Measurements from ENCODE around the gene PBXIP1. TPM values are rescaled to one million over a fixed set of nuclear protein-coding genes. Genes with fewer than 3 reads are reported as not detected.

Gene PBXIP1
- total and polyA plus RNA-seq, 10 of the 15 experiments (the other 5 are each of a cell fraction or from before 2014, with no cell fraction given), result 0.63 to 25.6 (median 15.4) TPM

- in situ Hi-C loops (cut with MboI) (no loop called here), intact Hi-C loops (cut with micrococcal nuclease; ENCODE audit: unreplicated experiment) (loop anchor here (1.0 to 5.0 kb wide), 2 partner anchors 24 to 87 kb away; partner anchors contain the start of gene EFNA4)
- CTCF ChIA-PET, result interaction anchor here (1.1 to 20.6 kb wide), 7 partner anchors 9 to 227 kb away, joined by 3 to 226 read pairs (median 4); partner anchors contain the start of genes FLAD1, LENEP, PBXIP1 and ZBTB7B
- TSS peak; percentile 79 for BruUV-seq (replicated peaks)
- ATAC-seq (peak; percentile 62), FAIRE-seq (no peak), DNase-seq (ENCODE audit: low read depth, low spot score) (peak; percentile 97)
- RAD21 ChIA-PET (ENCODE audit: unreplicated experiment), result interaction anchor here (0.9 to 1.6 kb wide), 3 partner anchors 39 to 110 kb away, joined by 3 to 9 read pairs (median 3); partner anchors contain the start of gene KCNN3
- peaks cover 28% of the 10 kb centered on the region for H3K4me1 ChIP-seq (ENCODE audit: control insufficient read depth, insufficient read depth, low read length)
- H3K79me2 ChIP-seq (ENCODE audit: control insufficient read depth, insufficient read depth, low read length), result peaks cover 71% of the 10 kb centered on the region
- peak overlapping the region; percentile 82 for H2AFZ ChIP-seq (ENCODE audit: control insufficient read depth, low read depth, low read length)
- peak overlapping the region; percentile 87 for H3K9ac ChIP-seq (ENCODE audit: control insufficient read depth, insufficient read depth, low read length)
- SMC1A ChIA-PET (ENCODE audit: uncharacterized antibody, unreplicated experiment), result interaction anchor here (1.0 to 5.4 kb wide), 4 partner anchors 9 to 42 kb away, joined by 3 to 30 read pairs (median 11); partner anchors contain the start of gene FLAD1
- peak overlapping the region; percentile 90 for H3K4me3 ChIP-seq
- peak overlapping the region; percentile 96 for H3K27ac ChIP-seq (ENCODE audit: control insufficient read depth, insufficient read depth)
- POLR2A ChIA-PET, result interaction anchor here (0.7 to 9.8 kb wide), 10 partner anchors 8 to 110 kb away, joined by 3 to 140 read pairs (median 6); partner anchors contain the start of genes FLAD1, KCNN3, PBXIP1 and PMVK
- no peaks in the 10 kb centered on the region for H4K20me1 ChIP-seq (ENCODE audit: control insufficient read depth, insufficient read depth)
- no peaks in the 10 kb centered on the region for H3K9me3 ChIP-seq (replicated peaks; ENCODE audit: control insufficient read depth, insufficient read depth, low read length)
- peaks cover 0 to 12% of the 10 kb centered on the region in 2 experiments; a peak in 3 of 4 replicates for H3K36me3 ChIP-seq (ENCODE audit: control insufficient read depth in 2 of 2, insufficient read depth in 2 of 2, low read length in 1 of 2)
- no peaks in the 10 kb centered on the region for H3K27me3 ChIP-seq (replicated peaks in 1 of 2; ENCODE audit: control insufficient read depth in 2 of 2, insufficient read depth in 2 of 2, low read length in 1 of 2)
- WGBS (ENCODE audit: insufficient coverage, insufficient replicate concordance, low lambda C conversion rate, missing lambda C conversion rate), result under 1% methylated on average over 30 of the region's 30 CpGs
- peak overlapping the region; percentile 89 for H3K4me2 ChIP-seq (ENCODE audit: control insufficient read depth, insufficient read depth)
- TF ChIP-seq HDGF (IDR thresholded peaks at IDR 0.05) (peak; percentile 45; the same call in 1 of the 2 replicates), SIN3A (IDR thresholded peaks at IDR 0.05; ENCODE audit: low read depth, low read length) (peak; percentile 76; the same call in 1 of the 2 replicates), PML (IDR thresholded peaks at IDR 0.05; ENCODE audit: low read length) (peak; percentile 24; the same call in 1 of the 2 replicates), SPI1 (IDR thresholded peaks at IDR 0.05; ENCODE audit: borderline replicate concordance, insufficient read depth, low read depth, low read length) (peak; percentile 59; the same call in 1 of the 2 replicates), CREM (IDR thresholded peaks at IDR 0.05; ENCODE audit: low read depth) (no peak), STAT1 (conservative IDR thresholded peaks at IDR 0.05) (no peak), RELA (IDR thresholded peaks at IDR 0.05; ENCODE audit: borderline replicate concordance, partially characterized antibody) (peak; percentile 11), RUNX3 (IDR thresholded peaks at IDR 0.05; ENCODE audit: low read length) (peak; percentile 23; the same call in 1 of the 2 replicates), TCF12 (IDR thresholded peaks at IDR 0.05; ENCODE audit: low read depth, low read length) (no peak), PAX8 (IDR thresholded peaks at IDR 0.05) (peak; percentile 78; the same call in 1 of the 2 replicates), MTA3 (IDR thresholded peaks at IDR 0.05; ENCODE audit: borderline replicate concordance, low read length) (no peak), JUND (IDR thresholded peaks at IDR 0.05; ENCODE audit: low read depth, low read length) (no peak)
- TF ChIP-seq, protein P1, sequence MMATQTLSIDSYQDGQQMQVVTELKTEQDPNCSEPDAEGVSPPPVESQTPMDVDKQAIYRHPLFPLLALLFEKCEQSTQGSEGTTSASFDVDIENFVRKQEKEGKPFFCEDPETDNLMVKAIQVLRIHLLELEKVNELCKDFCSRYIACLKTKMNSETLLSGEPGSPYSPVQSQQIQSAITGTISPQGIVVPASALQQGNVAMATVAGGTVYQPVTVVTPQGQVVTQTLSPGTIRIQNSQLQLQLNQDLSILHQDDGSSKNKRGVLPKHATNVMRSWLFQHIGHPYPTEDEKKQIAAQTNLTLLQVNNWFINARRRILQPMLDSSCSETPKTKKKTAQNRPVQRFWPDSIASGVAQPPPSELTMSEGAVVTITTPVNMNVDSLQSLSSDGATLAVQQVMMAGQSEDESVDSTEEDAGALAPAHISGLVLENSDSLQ (IDR thresholded peaks at IDR 0.05), result no peak
- TF ChIP-seq, protein P2, sequence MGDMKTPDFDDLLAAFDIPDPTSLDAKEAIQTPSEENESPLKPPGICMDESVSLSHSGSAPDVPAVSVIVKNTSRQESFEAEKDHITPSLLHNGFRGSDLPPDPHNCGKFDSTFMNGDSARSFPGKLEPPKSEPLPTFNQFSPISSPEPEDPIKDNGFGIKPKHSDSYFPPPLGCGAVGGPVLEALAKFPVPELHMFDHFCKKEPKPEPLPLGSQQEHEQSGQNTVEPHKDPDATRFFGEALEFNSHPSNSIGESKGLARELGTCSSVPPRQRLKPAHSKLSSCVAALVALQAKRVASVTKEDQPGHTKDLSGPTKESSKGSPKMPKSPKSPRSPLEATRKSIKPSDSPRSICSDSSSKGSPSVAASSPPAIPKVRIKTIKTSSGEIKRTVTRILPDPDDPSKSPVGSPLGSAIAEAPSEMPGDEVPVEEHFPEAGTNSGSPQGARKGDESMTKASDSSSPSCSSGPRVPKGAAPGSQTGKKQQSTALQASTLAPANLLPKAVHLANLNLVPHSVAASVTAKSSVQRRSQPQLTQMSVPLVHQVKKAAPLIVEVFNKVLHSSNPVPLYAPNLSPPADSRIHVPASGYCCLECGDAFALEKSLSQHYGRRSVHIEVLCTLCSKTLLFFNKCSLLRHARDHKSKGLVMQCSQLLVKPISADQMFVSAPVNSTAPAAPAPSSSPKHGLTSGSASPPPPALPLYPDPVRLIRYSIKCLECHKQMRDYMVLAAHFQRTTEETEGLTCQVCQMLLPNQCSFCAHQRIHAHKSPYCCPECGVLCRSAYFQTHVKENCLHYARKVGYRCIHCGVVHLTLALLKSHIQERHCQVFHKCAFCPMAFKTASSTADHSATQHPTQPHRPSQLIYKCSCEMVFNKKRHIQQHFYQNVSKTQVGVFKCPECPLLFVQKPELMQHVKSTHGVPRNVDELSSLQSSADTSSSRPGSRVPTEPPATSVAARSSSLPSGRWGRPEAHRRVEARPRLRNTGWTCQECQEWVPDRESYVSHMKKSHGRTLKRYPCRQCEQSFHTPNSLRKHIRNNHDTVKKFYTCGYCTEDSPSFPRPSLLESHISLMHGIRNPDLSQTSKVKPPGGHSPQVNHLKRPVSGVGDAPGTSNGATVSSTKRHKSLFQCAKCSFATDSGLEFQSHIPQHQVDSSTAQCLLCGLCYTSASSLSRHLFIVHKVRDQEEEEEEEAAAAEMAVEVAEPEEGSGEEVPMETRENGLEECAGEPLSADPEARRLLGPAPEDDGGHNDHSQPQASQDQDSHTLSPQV (IDR thresholded peaks at IDR 0.05), result no peak
- TF ChIP-seq, protein P3, sequence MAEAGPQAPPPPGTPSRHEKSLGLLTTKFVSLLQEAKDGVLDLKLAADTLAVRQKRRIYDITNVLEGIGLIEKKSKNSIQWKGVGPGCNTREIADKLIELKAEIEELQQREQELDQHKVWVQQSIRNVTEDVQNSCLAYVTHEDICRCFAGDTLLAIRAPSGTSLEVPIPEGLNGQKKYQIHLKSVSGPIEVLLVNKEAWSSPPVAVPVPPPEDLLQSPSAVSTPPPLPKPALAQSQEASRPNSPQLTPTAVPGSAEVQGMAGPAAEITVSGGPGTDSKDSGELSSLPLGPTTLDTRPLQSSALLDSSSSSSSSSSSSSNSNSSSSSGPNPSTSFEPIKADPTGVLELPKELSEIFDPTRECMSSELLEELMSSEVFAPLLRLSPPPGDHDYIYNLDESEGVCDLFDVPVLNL (IDR thresholded peaks at IDR 0.05; ENCODE audit: low read depth, low read length), result no peak
Measured at GRCh38 chr1:154974808-154975408, 19.0 kb upstream of the PBXIP1 start.
